IgD-negative memory B cell (primary cell): Measurements from ENCODE around the gene FHAD1. TPM values are rescaled to one million over a fixed set of nuclear protein-coding genes. Genes with fewer than 3 reads are reported as not detected.
"Not testable (repeated sequence)": the region's sequence is repeated elsewhere in the genome, so short reads cannot be mapped to it uniquely, and the experiment has no call there.

Source experiments
- H3K27ac Mint-ChIP-seq, 3 donors: one replicate each; pipeline ENCODE4 v1.8.0; 2020 to 2022; ENCODE audit warnings: mild to moderate bottlenecking in 3 of 3, mixed read lengths in 3 of 3, moderate library complexity in 1 of 3
- H3K27me3 Mint-ChIP-seq: one replicate; pipeline ENCODE4 v1.8.0; 2021; ENCODE audit warnings: mixed read lengths
- H3K36me3 Mint-ChIP-seq: one replicate; pipeline ENCODE4 v1.8.0; 2020; ENCODE audit warnings: mild to moderate bottlenecking, mixed read lengths
- H3K4me1 Mint-ChIP-seq, 3 donors: one replicate each; pipeline ENCODE4 v1.8.0; 2020 to 2022; ENCODE audit warnings: mixed read lengths in 3 of 3, mild to moderate bottlenecking in 1 of 3
- H3K4me3 Mint-ChIP-seq, 4 donors: one replicate each; pipeline ENCODE4 v1.8.0; 2020 to 2022; ENCODE audit warnings: mild to moderate bottlenecking in 4 of 4, mixed read lengths in 4 of 4, moderate library complexity in 3 of 4
- H3K9me3 Mint-ChIP-seq, 3 donors: one replicate each; pipeline ENCODE4 v1.8.0; 2020 to 2021; ENCODE audit warnings: mixed read lengths in 3 of 3, mild to moderate bottlenecking in 1 of 3
- polyA plus RNA-seq: library from polyadenylated mRNA; unstranded; fragments of 300-500 nt; fragmentation: Illumina TruSeq; gene quantifications from one replicate; pipeline ENCODE4 v1.2.3, GENCODE V29; 2021

FHAD1 gene
- polyA plus RNA-seq, 1 donor from 2014 or later: not detected

DNA sequence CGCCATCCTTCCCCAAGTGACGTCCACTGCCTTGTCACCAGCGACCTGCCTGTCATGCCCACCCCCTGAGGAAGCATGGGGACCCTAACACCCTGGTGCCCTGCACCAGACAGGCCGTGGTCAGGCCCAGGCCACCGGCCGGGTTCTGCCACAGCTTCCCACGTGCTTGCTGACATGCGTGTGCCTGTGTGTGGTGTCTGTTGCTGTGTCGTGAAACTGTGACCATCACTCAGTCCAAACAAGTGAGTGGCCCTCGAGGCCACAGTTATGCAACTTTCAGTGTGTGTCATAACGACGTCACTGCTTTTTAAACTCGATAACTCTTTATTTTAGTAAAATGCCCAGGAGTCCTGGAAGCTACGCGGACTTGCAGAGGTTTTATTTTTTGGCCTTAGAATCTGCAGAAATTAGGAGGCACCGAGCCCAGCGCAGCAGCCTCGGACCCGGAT is 182.7 kb downstream of the FHAD1 start:
- Mint-ChIP-seq H3K36me3 (peaks cover 2% of the 10 kb centered on the region), H3K4me1 (peaks cover 0 to 1% (median 0%) of the 10 kb centered on the region in 3 donors), H3K9me3 (no peaks in the 10 kb centered on the region), H3K4me3 (no peak overlapping the region), H3K27me3 (no peaks in the 10 kb centered on the region), H3K27ac (peak overlapping the region in 1 of 3 donors; percentile 82)

DNA sequence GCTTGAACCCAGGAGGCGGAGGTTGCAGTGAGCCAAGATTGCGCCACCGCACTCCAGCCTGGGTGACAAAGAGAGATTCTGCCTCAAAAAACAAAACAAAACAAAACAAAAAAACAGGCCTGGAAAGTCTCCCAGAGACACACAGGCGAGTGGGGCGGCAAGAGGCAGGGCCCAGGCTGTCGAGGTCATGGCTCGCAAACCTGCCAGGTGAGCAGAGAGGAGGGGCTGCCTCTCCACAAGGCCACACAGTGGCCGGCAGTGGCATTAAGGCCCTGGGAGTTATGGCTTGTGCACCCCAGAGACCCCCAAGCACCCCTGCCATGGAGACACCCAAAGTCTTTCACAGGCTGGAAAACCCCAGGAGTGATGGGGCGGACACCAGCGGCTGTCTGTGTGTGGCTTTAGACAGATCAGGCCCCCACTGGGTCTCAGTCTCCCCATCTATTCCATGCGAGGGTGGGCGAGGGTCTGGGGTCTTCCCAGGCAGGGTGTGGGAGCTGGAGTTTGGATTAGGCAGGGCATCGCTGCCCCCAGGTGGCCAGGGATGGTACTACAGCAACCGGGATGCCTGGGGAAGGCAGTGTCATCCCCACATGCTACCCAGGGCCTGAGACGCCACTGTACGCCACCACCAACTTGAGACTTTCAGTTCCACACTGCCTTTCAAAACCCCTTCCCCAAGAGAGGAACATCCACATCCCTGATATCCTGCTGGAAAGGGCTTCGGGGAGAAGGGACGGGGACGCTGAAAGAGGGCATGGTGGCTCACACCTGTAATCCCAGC is 184.0 kb downstream of the FHAD1 start:
- Mint-ChIP-seq H3K27me3 (no peaks in the 10 kb centered on the region), H3K9me3 (no peaks in the 10 kb centered on the region), H3K36me3 (peaks cover 2% of the 10 kb centered on the region), H3K4me1 (peaks cover 0 to 1% (median 0%) of the 10 kb centered on the region in 3 donors), H3K27ac (peak overlapping the region in 1 of 3 donors; percentile 83), H3K4me3 (no peak overlapping the region)

DNA sequence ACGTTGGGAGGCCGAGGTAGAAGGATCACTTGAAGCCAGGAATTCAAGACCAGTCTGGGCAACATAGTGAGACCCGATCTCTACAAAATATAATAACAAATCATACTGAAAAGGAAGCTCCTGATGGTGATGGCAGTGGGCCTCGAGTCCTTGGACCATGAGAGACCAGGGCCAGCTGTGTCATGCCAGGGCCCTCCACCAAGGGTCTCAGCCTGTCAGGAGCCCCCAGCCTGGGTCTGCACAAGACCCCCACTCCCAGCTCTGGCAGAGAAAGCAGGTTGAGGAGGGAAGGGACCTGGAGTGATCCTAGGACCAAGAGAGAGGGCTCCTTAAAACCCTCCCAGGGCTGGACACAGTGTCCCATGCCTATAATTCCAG is 184.5 kb downstream of the FHAD1 start:
- H3K4me3 Mint-ChIP-seq: no peak overlapping the region
- peak overlapping the region in 1 of 3 donors; percentile 83 for H3K27ac Mint-ChIP-seq
- H3K27me3 Mint-ChIP-seq: no peaks in the 10 kb centered on the region
- peaks cover 0 to 1% (median 0%) of the 10 kb centered on the region in 3 donors for H3K4me1 Mint-ChIP-seq
- H3K9me3 Mint-ChIP-seq: no peaks in the 10 kb centered on the region
- peaks cover 1% of the 10 kb centered on the region for H3K36me3 Mint-ChIP-seq

DNA sequence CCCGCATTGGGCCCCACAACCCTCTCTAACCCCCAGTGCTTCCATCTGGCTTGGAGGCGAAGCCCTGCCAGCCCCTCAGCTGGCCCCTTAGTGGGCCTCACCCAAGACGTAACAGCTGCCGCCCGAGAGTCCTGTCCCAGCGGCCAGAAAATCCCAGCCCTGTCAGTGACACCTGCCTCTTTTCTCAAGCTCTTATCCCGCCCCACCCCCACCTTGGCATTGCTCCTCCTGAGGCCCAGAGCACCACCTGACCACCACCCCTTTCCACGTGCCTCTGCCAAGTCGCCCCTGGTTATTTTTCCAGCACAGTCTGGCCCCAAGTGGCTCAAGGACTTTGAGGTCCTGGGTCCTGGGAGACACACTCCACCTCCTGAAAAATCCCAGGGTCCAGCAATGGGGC is 185.3 kb downstream of the FHAD1 start:
- Mint-ChIP-seq H3K4me1 (peaks cover 0 to 1% (median 0%) of the 10 kb centered on the region in 3 donors), H3K27ac (peak overlapping the region in 1 of 3 donors; percentile 78), H3K27me3 (no peaks in the 10 kb centered on the region), H3K4me3 (no peak overlapping the region), H3K9me3 (no peaks in the 10 kb centered on the region), H3K36me3 (no peaks in the 10 kb centered on the region)

DNA sequence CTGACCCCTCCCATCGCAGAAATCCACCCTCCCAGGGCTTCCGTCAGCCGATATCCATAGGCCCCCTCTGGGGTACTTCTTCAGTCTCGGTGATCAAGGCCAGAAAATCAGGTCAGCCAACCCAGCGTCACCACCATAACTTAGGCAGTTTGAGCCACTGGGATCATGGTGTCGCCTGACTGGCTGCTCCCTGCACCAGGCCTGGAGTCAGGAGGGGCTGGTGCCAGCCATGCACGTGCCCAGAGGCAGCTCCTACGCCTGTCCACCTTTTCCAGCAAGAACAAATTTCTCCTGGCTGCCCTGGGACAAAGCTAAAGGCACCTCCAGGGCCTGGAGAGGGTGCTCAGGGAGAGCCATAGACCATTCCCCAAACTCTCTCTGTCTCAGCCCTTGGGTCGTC is 186.4 kb downstream of the FHAD1 start:
- H3K36me3 Mint-ChIP-seq: no peaks in the 10 kb centered on the region
- H3K27ac Mint-ChIP-seq: no peak overlapping the region
- H3K4me3 Mint-ChIP-seq: peak overlapping the region in 1 of 4 donors; percentile 75
- no peaks in the 10 kb centered on the region for H3K4me1 Mint-ChIP-seq
- H3K9me3 Mint-ChIP-seq: no peaks in the 10 kb centered on the region
- H3K27me3 Mint-ChIP-seq: no peaks in the 10 kb centered on the region

DNA sequence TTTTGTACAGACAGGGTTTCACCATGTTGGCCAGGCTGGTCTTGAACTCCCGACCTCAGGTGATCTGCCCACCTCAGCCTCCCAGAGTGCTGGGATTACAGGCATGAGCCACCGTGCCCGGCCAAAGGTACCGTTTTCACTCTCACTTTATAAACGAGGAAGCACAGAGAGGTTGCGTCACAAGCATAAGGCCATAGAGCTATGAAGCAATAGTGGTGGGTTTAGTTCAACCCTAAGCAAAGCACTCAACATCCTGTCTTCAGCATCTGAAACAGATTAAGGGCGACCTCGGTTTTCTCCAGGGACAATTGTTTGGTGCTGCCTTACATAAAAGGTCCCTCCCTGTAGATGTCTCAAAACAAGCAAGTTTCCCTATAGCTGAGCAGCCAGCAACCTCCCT is 187.7 kb downstream of the FHAD1 start:
- not testable (repeated sequence) for H3K4me3 Mint-ChIP-seq, H3K36me3 Mint-ChIP-seq, H3K4me1 Mint-ChIP-seq, H3K9me3 Mint-ChIP-seq, H3K27me3 Mint-ChIP-seq
- H3K27ac Mint-ChIP-seq: peak overlapping the region in 1 of 3 donors; percentile 35

DNA sequence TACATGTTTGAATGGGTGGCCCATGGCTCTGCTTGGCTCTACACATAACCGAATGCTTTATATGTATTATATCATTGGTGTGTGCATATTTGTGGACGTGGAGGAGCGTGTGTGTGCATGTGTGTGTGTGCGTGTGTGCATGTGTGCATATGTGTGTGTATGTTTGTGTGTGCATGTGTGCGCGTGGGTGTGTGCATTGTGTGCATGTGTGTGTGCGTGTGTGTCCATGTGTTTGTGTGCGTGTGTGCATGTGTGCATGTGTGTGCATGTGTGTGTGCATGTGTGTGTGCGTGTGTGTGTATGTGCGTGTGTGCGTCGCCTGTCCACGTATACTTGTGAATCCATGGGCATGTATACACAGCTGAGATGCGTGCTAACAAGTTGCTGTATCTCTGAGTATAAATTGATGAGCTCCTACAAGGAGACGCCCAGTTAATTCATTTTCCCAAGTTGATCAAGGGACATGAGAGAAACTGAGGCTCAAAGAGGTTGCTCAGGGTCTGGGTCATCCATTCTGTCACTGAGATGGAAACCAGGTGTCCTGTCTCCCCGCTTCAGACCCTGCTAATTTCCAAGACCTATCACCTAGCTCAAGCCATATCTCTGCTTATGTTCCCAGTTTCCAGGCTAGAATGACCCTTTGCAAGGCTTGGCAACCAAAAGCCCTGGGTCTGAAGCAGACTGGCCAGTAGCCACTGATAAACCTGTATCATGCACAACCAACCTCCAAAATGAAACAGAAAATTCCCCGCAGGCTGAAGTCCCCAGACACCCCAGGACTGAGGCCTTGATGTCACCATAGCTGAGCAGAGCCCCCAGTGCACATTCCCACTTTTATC is 188.4 kb downstream of the FHAD1 start:
- no peaks in the 10 kb centered on the region for H3K9me3 Mint-ChIP-seq
- H3K27ac Mint-ChIP-seq: no peak overlapping the region
- H3K36me3 Mint-ChIP-seq: no peaks in the 10 kb centered on the region
- H3K4me1 Mint-ChIP-seq: no peaks in the 10 kb centered on the region
- H3K4me3 Mint-ChIP-seq: no peak overlapping the region
- H3K27me3 Mint-ChIP-seq: no peaks in the 10 kb centered on the region

DNA sequence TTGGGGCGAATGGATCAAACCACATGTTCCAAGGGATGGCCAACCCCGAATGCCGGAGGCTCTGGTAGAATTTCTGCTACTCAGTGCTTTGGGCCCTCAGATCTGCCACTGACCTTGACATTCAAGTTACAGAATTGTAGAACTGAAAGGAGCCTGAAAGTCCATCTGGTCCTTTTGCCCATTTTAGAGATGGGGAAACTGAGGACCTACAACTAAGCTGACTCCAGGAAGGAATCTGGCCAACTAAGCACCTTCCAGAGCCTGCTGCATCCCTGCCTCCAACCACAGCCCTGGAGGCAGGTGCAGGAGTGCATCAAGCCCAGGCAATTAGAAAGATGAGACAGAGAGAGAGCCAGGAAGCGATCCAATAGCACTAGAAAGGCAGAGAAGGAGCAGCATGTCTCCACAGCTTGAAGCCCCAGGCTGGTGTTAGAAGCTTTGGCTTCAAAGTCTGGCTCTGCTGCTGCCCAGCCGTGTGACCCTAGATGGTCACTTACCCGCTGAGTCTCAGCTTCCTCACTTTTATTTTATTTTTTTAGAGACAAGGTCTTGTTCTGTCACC is 189.9 kb downstream of the FHAD1 start:
- no peaks in the 10 kb centered on the region for H3K9me3 Mint-ChIP-seq
- peaks cover 2% of the 10 kb centered on the region for H3K27me3 Mint-ChIP-seq
- H3K36me3 Mint-ChIP-seq: no peaks in the 10 kb centered on the region
- no peaks in the 10 kb centered on the region for H3K4me1 Mint-ChIP-seq
- H3K4me3 Mint-ChIP-seq: no peak overlapping the region
- H3K27ac Mint-ChIP-seq: no peak overlapping the region

DNA sequence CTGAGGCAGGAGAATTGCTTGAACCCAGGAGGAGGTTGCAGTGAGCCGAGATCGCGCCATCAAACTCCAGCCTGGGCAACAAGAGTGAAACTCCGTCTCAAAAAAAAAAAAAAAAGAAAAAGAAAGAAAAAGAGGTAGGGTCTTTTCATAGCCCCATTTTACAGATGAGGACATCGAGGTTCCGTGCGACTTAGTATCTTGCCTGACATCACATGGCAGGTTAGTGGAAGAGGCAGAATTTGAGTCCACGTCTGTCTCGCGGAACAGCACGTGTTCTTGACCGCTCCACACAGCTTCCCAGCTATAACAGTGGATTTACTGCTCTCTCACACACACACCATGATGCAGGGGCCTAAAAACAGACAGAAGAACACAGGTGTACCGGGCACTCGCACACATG is 192.3 kb downstream of the FHAD1 start:
- H3K4me1 Mint-ChIP-seq: no peaks in the 10 kb centered on the region
- H3K27me3 Mint-ChIP-seq: peaks cover 4% of the 10 kb centered on the region
- H3K4me3 Mint-ChIP-seq: no peak overlapping the region
- H3K36me3 Mint-ChIP-seq: no peaks in the 10 kb centered on the region
- H3K9me3 Mint-ChIP-seq: no peaks in the 10 kb centered on the region
- no peak overlapping the region for H3K27ac Mint-ChIP-seq

DNA sequence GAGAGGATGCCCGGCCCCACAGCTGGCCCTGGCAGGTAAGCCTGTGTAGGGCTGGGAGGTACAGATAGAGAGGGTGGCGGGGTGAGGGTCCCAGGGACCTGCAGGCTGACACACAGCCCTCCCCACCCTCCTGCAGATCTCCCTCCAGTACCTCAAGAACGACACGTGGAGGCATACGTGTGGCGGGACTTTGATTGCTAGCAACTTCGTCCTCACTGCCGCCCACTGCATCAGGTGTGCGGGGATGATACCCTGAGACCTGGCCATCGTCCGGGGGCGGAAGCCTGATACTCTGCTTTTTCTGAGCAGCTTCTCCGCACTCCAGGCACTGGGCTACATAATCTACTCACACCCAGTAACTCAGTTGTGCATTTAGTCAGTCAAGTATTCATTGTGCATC is 193.3 kb downstream of the FHAD1 start:
- H3K4me1 Mint-ChIP-seq: no peaks in the 10 kb centered on the region
- no peak overlapping the region for H3K27ac Mint-ChIP-seq
- H3K36me3 Mint-ChIP-seq: no peaks in the 10 kb centered on the region
- H3K4me3 Mint-ChIP-seq: no peak overlapping the region
- H3K9me3 Mint-ChIP-seq: no peaks in the 10 kb centered on the region
- H3K27me3 Mint-ChIP-seq: peaks cover 4% of the 10 kb centered on the region

DNA sequence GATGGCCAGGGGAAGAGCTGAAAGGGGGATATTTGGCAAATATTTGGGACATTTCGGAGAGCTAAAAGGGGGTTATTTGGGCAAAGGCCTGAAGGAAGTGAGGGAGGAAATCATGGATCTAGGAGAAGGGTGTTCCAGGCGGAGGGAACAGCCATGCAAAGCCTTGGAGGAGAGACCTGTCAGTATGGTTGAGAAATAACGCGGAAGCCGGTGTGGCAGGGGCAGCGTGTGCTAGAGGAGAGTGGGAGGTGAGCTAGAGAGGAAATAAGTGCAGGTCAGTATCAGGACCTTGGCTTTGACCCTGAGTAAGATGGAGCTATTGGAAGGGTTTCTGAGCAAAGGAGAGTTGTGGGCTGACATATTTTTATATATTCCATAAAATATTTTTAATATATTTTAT is 194.2 kb downstream of the FHAD1 start:
- Mint-ChIP-seq H3K27me3 (peaks cover 7% of the 10 kb centered on the region), H3K9me3 (no peaks in the 10 kb centered on the region), H3K36me3 (no peaks in the 10 kb centered on the region), H3K27ac (no peak overlapping the region), H3K4me3 (no peak overlapping the region), H3K4me1 (peaks cover 0 to 1% (median 0%) of the 10 kb centered on the region in 3 donors)

DNA sequence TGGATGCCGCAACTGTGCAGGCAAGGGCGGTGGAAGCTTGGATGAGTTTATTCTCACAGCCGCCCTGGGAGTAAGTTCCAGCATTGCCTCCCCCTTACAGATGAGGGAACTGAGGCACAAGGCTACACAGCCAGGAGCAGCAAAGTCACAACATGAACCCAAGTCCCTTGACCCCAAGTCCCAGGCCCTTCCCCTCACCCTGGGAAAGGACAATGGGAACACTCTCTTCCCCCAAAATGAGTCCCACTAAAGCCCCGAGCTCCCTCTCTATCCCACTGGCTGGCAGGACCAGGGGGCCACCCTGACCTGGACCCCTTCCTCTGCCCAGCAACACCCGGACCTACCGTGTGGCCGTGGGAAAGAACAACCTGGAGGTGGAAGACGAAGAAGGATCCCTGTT is 195.1 kb downstream of the FHAD1 start:
- no peaks in the 10 kb centered on the region for H3K36me3 Mint-ChIP-seq
- peaks cover 0 to 1% (median 0%) of the 10 kb centered on the region in 3 donors for H3K4me1 Mint-ChIP-seq
- peaks cover 7% of the 10 kb centered on the region for H3K27me3 Mint-ChIP-seq
- H3K4me3 Mint-ChIP-seq: no peak overlapping the region
- no peak overlapping the region for H3K27ac Mint-ChIP-seq
- H3K9me3 Mint-ChIP-seq: no peaks in the 10 kb centered on the region

DNA sequence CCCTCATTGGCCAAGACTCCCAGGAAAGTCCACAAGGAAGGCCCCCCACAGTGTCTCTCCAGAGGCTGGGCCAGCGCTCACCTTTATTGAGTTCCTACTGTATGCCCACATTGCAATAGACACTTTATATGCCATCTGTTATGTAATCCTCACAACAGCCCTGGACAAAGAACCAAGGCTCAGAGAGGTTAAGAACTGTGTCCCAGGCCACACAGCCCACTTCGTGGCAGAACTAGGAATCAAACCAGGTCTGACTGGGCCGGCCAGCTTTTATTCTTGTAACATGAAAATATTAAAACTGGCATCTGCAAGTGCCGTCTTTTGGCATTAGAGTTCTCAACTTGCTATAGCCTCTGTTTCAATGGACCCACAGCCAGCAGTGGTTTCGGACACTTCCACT is 195.7 kb downstream of the FHAD1 start:
- no peaks in the 10 kb centered on the region for H3K36me3 Mint-ChIP-seq
- H3K27me3 Mint-ChIP-seq: peaks cover 10% of the 10 kb centered on the region
- H3K4me3 Mint-ChIP-seq: no peak overlapping the region
- H3K27ac Mint-ChIP-seq: no peak overlapping the region
- H3K9me3 Mint-ChIP-seq: no peaks in the 10 kb centered on the region
- H3K4me1 Mint-ChIP-seq: peaks cover 0 to 1% (median 0%) of the 10 kb centered on the region in 3 donors

DNA sequence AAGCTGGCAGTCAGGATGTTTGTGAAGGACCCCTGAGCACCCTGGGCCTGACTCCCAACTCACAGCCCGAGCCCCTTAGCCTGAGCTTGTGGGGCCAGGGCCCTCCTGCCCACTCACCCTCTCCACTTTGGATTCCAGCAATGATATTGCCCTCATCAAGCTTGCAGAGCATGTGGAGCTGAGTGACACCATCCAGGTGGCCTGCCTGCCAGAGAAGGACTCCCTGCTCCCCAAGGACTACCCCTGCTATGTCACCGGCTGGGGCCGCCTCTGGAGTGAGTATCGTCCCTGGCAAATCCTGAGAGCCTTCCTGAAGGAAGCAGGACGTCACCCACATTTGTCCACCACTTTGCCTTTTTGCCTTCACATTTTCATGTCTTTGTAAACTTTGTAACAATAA is 196.3 kb downstream of the FHAD1 start:
- Mint-ChIP-seq H3K27ac (no peak overlapping the region), H3K4me1 (peaks cover 0 to 1% (median 0%) of the 10 kb centered on the region in 3 donors), H3K27me3 (peaks cover 11% of the 10 kb centered on the region), H3K4me3 (no peak overlapping the region), H3K36me3 (no peaks in the 10 kb centered on the region), H3K9me3 (no peaks in the 10 kb centered on the region)
